Stimulated activated CD8-positive, alpha-beta memory T cell treated with anti-CD3 and anti-CD28 coated beads, Interleukin-2, amount 100 ng/mL, for 48 hours (primary cell): ENCODE results near the gene SLC25A24.

ENCODE experiments used
- DNase-seq, 2 donors: peaks; one replicate each; pipeline ENCODE4 v3.0.0-alpha.2; 2020; ENCODE audit warnings: low read depth in 2 of 2

SLC25A24 gene

GRCh38 chr1:108100148-108100547, 100.0 kb downstream of the SLC25A24 start:
- no peak for DNase-seq

GRCh38 chr1:108097018-108097417, 103.1 kb downstream of the SLC25A24 start:
- no peak for DNase-seq

- DNase-seq, result no peak
Observed at GRCh38 chr1:108096089-108096488, 104.1 kb downstream of the SLC25A24 start.

- no peak for DNase-seq
Observed at GRCh38 chr1:108089477-108089876, 110.7 kb downstream of the SLC25A24 start.

GRCh38 chr1:108085628-108086027, 114.5 kb downstream of the SLC25A24 start:
- DNase-seq, result no peak

GRCh38 chr1:108084866-108085477, 115.2 kb downstream of the SLC25A24 start:
- DNase-seq, result no peak
